NCI-H128 (cell line): Measurements from ENCODE around the gene FIGNL1.

Experiments used
- DNase-seq: peaks from one replicate; lab custom pipeline; 2025; ENCODE audit not compliant: unreplicated experiment; lab: John Stamatoyannopoulos, UW

Gene FIGNL1

DNA sequence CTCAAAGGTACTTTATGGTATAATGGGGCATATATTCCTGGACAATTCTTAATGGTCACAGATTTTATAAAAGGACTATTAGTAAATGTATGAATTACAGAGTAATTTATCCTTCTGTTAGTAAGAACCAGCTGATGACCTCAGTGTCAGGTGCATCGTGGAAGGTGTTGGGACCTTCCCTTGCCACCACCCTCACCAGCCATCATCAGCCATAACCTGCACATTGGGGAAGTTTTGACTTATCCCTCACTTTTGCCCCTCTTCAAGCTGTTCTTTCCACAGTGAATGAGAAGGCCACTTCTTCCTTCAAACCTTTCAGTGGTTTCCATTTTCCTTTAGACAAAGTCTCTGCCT, 52.2 kb downstream of the FIGNL1 start:
- no peak for DNase-seq

DNA sequence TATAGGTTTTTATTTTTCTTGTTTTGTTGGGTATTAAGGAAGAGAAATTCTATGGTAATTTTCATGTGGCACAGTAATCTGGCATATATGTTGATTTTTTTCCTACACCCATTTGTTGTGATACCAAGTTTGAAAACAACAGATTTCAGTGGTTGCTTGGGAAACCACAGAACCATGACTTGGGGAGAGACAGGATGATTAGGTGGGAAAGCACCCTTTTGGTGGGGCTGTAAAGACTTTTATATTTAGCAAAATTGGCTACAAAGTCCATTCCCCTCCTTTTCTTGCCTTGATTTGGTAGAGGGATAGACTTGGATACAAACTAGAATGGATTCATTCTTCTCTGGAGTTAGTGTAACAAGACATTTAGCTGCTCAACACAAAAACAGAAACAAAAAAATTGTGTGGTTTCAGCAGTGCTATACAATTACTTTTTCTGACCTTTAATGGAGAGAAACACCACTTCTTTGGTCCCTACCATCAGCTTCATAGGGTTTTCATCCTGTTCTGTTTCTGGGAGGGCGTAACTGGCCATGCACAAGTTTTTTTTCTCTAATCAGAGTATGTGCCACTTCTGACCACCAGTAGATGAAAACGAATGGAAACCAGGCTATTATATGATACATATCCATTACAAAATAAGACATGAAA, 52.7 kb downstream of the FIGNL1 start:
- DNase-seq = no peak

DNA sequence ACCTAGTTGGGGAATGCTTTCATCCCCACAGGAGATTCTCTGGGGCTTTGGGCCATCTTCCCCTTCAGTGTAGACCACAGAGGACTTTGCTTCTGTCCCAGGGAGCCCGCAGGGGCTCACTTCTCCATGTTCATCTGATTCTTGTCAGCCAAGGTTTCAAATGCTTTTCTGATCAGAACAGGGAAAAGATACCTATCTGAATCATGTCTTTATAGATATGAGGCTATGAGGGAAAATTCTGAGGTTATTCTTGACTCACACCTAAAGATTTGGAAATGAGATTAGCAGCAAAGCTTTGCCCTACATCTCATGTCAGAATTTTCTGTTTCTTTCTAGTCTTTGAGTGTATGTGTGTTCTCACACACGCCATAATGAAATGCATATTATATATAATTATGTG, 53.3 kb downstream of the FIGNL1 start:
- DNase-seq = no peak

DNA sequence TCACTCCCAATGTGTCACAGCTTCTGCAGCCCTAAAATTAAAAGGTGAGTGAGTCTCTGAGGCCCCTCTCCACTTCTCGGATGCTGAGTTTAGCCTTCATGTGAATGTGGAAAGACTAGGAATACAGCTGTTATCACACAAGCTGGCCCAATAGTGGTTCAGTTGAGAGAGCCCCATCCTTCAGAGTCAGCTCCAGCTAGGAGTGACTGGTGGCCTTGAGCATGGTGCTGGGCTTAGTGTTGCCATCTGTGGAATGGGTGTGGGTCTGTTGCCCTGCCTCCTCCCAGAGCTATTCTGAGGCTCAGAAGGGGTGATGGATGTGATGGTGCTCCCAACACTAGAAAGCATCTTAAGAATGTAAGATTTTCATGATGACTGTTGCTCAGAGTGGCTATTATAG, 55.8 kb downstream of the FIGNL1 start:
- DNase-seq = no peak
